Neural cell (in vitro differentiated cells): ENCODE results near the gene SULT1B1. TPM values are rescaled to one million over a fixed set of nuclear protein-coding genes. Genes with fewer than 3 reads are reported as not detected.

ENCODE experiments used
- H2AFZ ChIP-seq: fragments of 200-600, 300-800 bp; sonication (generic), shearing (Covaris generic); 2 replicates; pipeline ENCODE4 v1.6.0; 2014; ENCODE audit warnings: low read depth, mild to moderate bottlenecking, antibody characterized with exemption, low read length, moderate library complexity
- H3F3A ChIP-seq: fragments of 200-600 bp; shearing (Covaris generic); 2 replicates; pipeline ENCODE4 v1.6.1; 2016; ENCODE audit warnings: mild to moderate bottlenecking, moderate library complexity, mixed read lengths, antibody characterized with exemption, low read length; ENCODE audit not compliant: insufficient read depth, poor library complexity, severe bottlenecking
- H3K27ac ChIP-seq: fragments of 200-600, 300-800 bp; sonication (generic), shearing (Covaris generic); 2 replicates; pipeline ENCODE4 v1.5.1; 2014; ENCODE audit warnings: mild to moderate bottlenecking, low read length, moderate library complexity
- H3K27me3 ChIP-seq: fragments of 300-800, 200-600 bp; sonication (generic), shearing (Covaris generic); 2 replicates; pipeline ENCODE4 v1.6.0; 2014; ENCODE audit warnings: mild to moderate bottlenecking, low read depth, low read length, moderate library complexity; ENCODE audit not compliant: insufficient read depth
- H3K36me3 ChIP-seq: fragments of 300-800, 200-600 bp; sonication (generic), shearing (Covaris generic); 2 replicates; pipeline ENCODE4 v1.5.1; 2014; ENCODE audit warnings: mild to moderate bottlenecking, antibody characterized with exemption, low read length, moderate library complexity; ENCODE audit not compliant: insufficient read depth
- H3K4me2 ChIP-seq: fragments of 300-800, 200-600 bp; sonication (generic), shearing (Covaris generic); 2 replicates; pipeline ENCODE4 v1.6.0; 2014; ENCODE audit warnings: mild to moderate bottlenecking, low read length
- H3K4me3 ChIP-seq: fragments of 300-800, 200-600 bp; sonication (generic), shearing (Covaris generic); 2 replicates; pipeline ENCODE4 v1.5.1; 2014; ENCODE audit warnings: mild to moderate bottlenecking, low read length, moderate library complexity
- H3K79me2 ChIP-seq: fragments of 200-600 bp; shearing (Covaris generic); replicated peaks from 2 replicates; pipeline ENCODE4 v1.6.0; 2014; ENCODE audit warnings: mild to moderate bottlenecking, low read length, moderate library complexity; ENCODE audit not compliant: insufficient read depth
- H3K9ac ChIP-seq: fragments of 300-800, 200-600 bp; sonication (generic), shearing (Covaris generic); 2 replicates; pipeline ENCODE4 v1.6.1; 2016; ENCODE audit warnings: mild to moderate bottlenecking, low read length, mixed read lengths
- H3K9me2 ChIP-seq: fragments of 200-600 bp; shearing (Covaris generic); 2 replicates; pipeline ENCODE4 v1.6.1; 2016; ENCODE audit warnings: mild to moderate bottlenecking, low read length, mixed read lengths; ENCODE audit not compliant: insufficient read depth
- H3K9me3 ChIP-seq: fragments of 200-600, 300-800 bp; sonication (generic), shearing (Covaris generic); 2 replicates; pipeline ENCODE4 v1.6.1; 2016; ENCODE audit warnings: mild to moderate bottlenecking, mixed run types, low read length, moderate library complexity, mixed read lengths
- H4K20me1 ChIP-seq: fragments of 200-600 bp; shearing (Covaris generic); 2 replicates; pipeline ENCODE4 v1.6.1; 2016; ENCODE audit warnings: mild to moderate bottlenecking, mixed run types; ENCODE audit not compliant: insufficient read depth
- CTCF ChIP-seq: fragments of 450-650 bp; IDR thresholded peaks from 2 replicates; pipeline ENCODE4 v1.5.1; 2014; ENCODE audit warnings: antibody characterized with exemption, mild to moderate bottlenecking, moderate library complexity; ENCODE audit not compliant: poor library complexity, severe bottlenecking
- EP300 ChIP-seq: fragments of 450-650 bp; conservative IDR thresholded peaks from 2 replicates; pipeline ENCODE4 v1.6.1; 2014; ENCODE audit warnings: antibody characterized with exemption, mild to moderate bottlenecking, moderate library complexity; ENCODE audit not compliant: poor library complexity, severe bottlenecking
- EZH2 ChIP-seq: fragments of 200-600, 300-800 bp; shearing (Covaris generic), sonication (generic); IDR thresholded peaks from 2 replicates; pipeline ENCODE4 v1.6.1; 2014; ENCODE audit warnings: antibody characterized with exemption, low read length, borderline replicate concordance, mild to moderate bottlenecking; ENCODE audit not compliant: insufficient read depth, poor library complexity, severe bottlenecking
- MXI1 ChIP-seq: fragments of 450-650 bp; conservative IDR thresholded peaks from 2 replicates; pipeline ENCODE4 v1.6.1; 2014; ENCODE audit warnings: antibody characterized with exemption, mild to moderate bottlenecking; ENCODE audit not compliant: poor library complexity, severe bottlenecking
- POLR2AphosphoS5 ChIP-seq: IDR thresholded peaks from 2 replicates; pipeline ENCODE4 v1.6.1; 2012
- RAD21 ChIP-seq: fragments of 450-650 bp; conservative IDR thresholded peaks from 2 replicates; pipeline ENCODE4 v1.6.1; 2014; ENCODE audit warnings: antibody characterized with exemption, mild to moderate bottlenecking, moderate library complexity
- REST ChIP-seq: IDR thresholded peaks from 2 replicates; pipeline ENCODE4 v1.6.1; 2012; ENCODE audit warnings: borderline replicate concordance
- SMC3 ChIP-seq: fragments of 450-650 bp; conservative IDR thresholded peaks from 2 replicates; pipeline ENCODE4 v1.6.1; 2014; ENCODE audit warnings: antibody characterized with exemption, mild to moderate bottlenecking, moderate library complexity; ENCODE audit not compliant: poor library complexity
- TAF1 ChIP-seq: IDR thresholded peaks from 2 replicates; pipeline ENCODE4 v1.6.1; 2012; ENCODE audit warnings: low read depth
- polyA plus RNA-seq: library from polyadenylated mRNA; depleted of rRNA; stranded (reverse); fragments of >200 nt; gene quantifications from 2 replicates; pipeline ENCODE4 v1.2.3, GENCODE V29; 2014

SULT1B1 gene
- polyA plus RNA-seq, 1 donor from 2014 or later: not detected

DNA sequence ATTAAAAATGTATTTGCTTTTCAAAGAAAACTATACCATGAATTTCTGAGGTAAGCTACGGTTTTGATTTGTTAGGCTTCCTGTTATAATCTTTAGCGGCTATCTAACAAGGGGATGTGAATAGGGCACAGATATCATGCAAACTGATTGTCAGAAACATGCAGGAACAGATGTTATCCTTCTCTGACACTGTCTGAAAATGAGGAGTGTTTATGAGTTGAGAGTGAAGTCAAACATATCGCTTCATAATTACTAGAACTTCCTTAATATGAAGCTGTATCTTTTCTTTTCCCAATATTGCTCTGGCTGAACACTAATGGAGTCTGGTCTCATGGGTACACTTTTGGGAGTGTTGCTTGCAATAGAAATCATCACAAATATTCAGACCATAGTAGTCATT, 16.3 kb upstream of the SULT1B1 start:
- no peaks in the 10 kb centered on the region for H3K36me3 ChIP-seq
- H3K4me2 ChIP-seq: no peak overlapping the region
- no peak overlapping the region for H2AFZ ChIP-seq
- H4K20me1 ChIP-seq: no peaks in the 10 kb centered on the region
- H3K9me3 ChIP-seq: no peaks in the 10 kb centered on the region
- H3K27ac ChIP-seq: no peak overlapping the region
- H3K27me3 ChIP-seq: no peaks in the 10 kb centered on the region
- no peaks in the 10 kb centered on the region for H3K79me2 ChIP-seq
- H3F3A ChIP-seq: no peaks in the 10 kb centered on the region
- no peak overlapping the region for H3K4me3 ChIP-seq
- TF ChIP-seq REST: no peak
- TF ChIP-seq MXI1: no peak
- TF ChIP-seq TAF1: no peak
- TF ChIP-seq EZH2: no peak
- TF ChIP-seq RAD21: no peak
- TF ChIP-seq POLR2AphosphoS5: no peak
- TF ChIP-seq EP300: no peak
- TF ChIP-seq SMC3: no peak
- TF ChIP-seq CTCF: no peak
- no peaks in the 10 kb centered on the region for H3K9me2 ChIP-seq
- H3K9ac ChIP-seq: no peak overlapping the region

DNA sequence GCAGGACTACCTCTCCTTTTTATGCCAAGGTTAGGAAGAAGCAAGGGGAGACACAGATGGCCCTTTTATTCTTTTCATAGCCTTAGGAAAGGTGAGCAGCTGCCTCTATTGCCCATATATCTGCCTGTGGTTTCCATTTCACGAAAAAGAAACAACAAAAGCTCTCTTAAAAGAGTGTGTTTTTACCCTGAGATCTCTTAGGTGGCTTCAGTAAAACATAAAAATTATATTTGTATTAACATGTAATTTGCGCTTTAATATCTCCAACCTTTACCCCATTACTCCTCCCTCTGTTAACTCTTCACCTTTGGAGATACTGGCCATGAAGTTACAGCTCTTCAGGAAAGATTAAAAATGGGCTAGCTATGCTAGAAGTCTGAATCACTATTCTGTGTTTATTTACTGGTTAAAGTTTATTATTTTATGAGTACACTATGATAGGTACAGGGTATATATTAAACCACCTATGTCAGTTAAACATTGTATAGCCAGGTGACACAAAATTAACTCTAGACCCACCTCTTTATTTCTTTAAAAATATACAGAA, 15.0 kb upstream of the SULT1B1 start:
- Histone ChIP-seq H3K9me2 (no peaks in the 10 kb centered on the region), H3K4me3 (no peak overlapping the region), H3F3A (no peaks in the 10 kb centered on the region), H3K9ac (no peak overlapping the region), H3K27me3 (no peaks in the 10 kb centered on the region), H3K9me3 (no peaks in the 10 kb centered on the region), H4K20me1 (no peaks in the 10 kb centered on the region), H3K36me3 (no peaks in the 10 kb centered on the region), H2AFZ (no peak overlapping the region), H3K27ac (no peak overlapping the region), H3K79me2 (no peaks in the 10 kb centered on the region), H3K4me2 (no peak overlapping the region)
- TF ChIP-seq EZH2: no peak
- TF ChIP-seq RAD21: no peak
- TF ChIP-seq CTCF: no peak
- no peak for TF ChIP-seq TAF1
- TF ChIP-seq REST: no peak
- no peak for TF ChIP-seq SMC3
- no peak for TF ChIP-seq POLR2AphosphoS5
- TF ChIP-seq EP300: no peak
- TF ChIP-seq MXI1: no peak
